ENCODE measurements around the gene CSK. TPM values are rescaled to one million over a fixed set of nuclear protein-coding genes. Genes with fewer than 3 reads are reported as not detected.

The CSK gene
- total RNA-seq: 25.4 and 25.8 TPM in 2 replicates

GRCh38 chr15:74781431-74782258, at the start of gene CSK:
CSK (plus strand) TSS chr15:74782080; CDS start chr15:74798298, 16,218 bp downstream.

DNA sequence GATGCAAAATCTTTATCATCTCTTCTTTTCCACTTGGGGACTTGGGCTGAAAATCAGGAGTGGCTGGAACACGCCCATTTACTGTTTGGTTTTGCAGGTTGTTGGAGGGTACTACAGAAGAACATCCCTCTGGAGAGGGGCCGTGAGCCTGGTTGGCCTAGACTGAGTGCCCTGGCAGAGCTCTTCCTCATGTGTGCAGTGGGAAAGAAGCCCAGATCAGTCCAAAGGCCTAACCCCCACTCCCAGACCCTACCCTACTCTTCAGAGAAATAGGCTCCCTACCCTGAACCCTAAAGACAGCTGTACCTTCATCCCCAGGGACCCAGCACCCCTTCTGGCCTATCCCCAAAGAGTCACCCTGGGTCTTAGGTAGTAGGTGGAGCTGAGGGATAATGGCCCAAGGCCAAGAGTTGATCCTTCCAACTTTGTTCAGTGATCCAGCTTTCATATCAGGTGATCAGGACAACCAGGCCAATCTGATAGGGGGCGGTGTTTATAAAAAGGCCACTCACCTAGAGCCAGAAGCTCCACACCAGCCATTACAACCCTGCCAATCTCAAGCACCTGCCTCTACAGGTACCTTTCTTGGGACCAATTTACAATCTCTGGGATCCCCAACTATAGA, 33.4 kb upstream of the CSK start, which contains the start of gene CYP1A2:
Gene CYP1A2 (plus strand): TSS at position 524 of the 625 bp plus-strand sequence. CDS start 894 bp downstream, outside the sequence.

DNA sequence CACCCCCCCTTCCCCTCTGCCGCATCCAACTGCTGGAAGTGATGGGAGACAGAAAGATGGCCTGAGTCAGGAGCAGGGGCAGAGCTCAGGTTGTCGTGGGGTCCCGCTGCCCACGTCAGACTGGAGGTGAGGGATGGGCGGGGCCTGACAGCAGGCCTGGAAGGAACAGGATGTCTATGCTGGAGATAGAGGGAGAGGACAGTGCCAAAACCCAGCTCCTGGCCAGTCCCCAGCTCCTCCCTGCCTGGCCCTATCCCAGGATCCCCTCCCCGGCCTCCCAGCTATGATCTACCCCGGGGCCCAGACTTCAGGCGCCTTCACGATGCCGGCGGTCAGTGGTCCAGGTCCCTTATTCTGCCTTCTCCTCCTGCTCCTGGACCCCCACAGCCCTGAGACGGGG, 30.7 kb downstream of the CSK start, which contains the start of gene LMAN1L:
Gene LMAN1L (plus strand): TSS at position 303 of the 400 bp plus-strand sequence. CDS start 20 bp downstream, at position 323.

GRCh38 chr15:74826364-74826819, 44.5 kb downstream of the CSK start, which contains the start of gene CPLX3:
CPLX3 (plus strand) TSS chr15:74826627; CDS start chr15:74826704, 77 bp downstream.

GRCh38 chr15:74842581-74843444, 60.9 kb downstream of the CSK start, which contains the start of gene ULK3:
ULK3 (minus strand) TSS chr15:74843156; CDS start chr15:74843105, 51 bp downstream.

Other genes starting within 250 kb of the CSK start
- 1.6 and 1.8 TPM in 2 replicates for gene ARID3B, start 240.9 kb upstream of the CSK start, total RNA-seq
- gene CLK3, start 166.2 kb upstream of the CSK start, total RNA-seq: 33.6 and 42.0 TPM in 2 replicates
- gene EDC3, start 86.1 kb upstream of the CSK start, total RNA-seq: 8.9 and 10.9 TPM in 2 replicates
- 0.53 and 1.7 TPM in 2 replicates for gene CYP1A1, start 56.6 kb upstream of the CSK start, total RNA-seq
- gene CYP1A2, start 33.2 kb upstream of the CSK start, total RNA-seq: not detected in 2 replicates
- gene LMAN1L, start 30.8 kb downstream of the CSK start, total RNA-seq: 0.13 and 0.25 TPM in 2 replicates
- gene CPLX3, start 44.5 kb downstream of the CSK start, total RNA-seq: under 0.01 TPM in 1 of 2 replicates, not detected in the other
- gene ULK3, start 61.1 kb downstream of the CSK start, total RNA-seq: 13.1 and 15.3 TPM in 2 replicates
- gene SCAMP2, start 91.3 kb downstream of the CSK start, total RNA-seq: 15.2 and 17.0 TPM in 2 replicates
- 37.9 and 39.5 TPM in 2 replicates for gene MPI, start 108.0 kb downstream of the CSK start, total RNA-seq
- gene FAM219B, start 124.8 kb downstream of the CSK start, total RNA-seq: 38.2 and 38.7 TPM in 2 replicates
- gene COX5A, start 156.0 kb downstream of the CSK start, total RNA-seq: 39.0 and 51.0 TPM in 2 replicates
- gene RPP25, start 174.7 kb downstream of the CSK start, total RNA-seq: 6.7 and 7.9 TPM in 2 replicates
- 1.7 and 6.5 TPM in 2 replicates for gene SCAMP5, start 213.5 kb downstream of the CSK start, total RNA-seq
- gene PPCDC, start 241.5 kb downstream of the CSK start, total RNA-seq: 9.0 and 10.2 TPM in 2 replicates